ENCODE measurements around the gene FASLG. TPM values are rescaled to one million over a fixed set of nuclear protein-coding genes. Genes with fewer than 3 reads are reported as not detected.

The FASLG gene
- total RNA-seq, 4 donors from 2014 or later: not detected

DNA sequence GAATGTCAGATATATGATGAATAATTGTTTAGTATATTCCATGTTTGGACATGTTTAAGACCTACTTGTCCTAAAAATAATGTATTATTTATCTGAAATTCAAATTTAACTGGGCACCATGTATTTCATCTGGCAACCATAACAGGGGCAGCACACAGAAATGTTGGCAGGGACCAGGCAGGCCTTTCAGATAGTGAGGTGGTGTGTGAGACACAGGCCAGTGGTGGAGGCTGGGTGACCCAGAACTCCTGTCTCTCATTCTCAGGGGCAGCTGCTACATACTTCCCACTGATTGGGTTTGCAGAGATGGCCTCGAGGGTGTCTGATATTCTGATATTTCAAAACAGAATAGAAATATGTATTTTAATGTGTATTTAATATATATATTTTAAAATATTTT is 1.3 kb upstream of the FASLG start:
- TF ChIP-seq, protein P1, sequence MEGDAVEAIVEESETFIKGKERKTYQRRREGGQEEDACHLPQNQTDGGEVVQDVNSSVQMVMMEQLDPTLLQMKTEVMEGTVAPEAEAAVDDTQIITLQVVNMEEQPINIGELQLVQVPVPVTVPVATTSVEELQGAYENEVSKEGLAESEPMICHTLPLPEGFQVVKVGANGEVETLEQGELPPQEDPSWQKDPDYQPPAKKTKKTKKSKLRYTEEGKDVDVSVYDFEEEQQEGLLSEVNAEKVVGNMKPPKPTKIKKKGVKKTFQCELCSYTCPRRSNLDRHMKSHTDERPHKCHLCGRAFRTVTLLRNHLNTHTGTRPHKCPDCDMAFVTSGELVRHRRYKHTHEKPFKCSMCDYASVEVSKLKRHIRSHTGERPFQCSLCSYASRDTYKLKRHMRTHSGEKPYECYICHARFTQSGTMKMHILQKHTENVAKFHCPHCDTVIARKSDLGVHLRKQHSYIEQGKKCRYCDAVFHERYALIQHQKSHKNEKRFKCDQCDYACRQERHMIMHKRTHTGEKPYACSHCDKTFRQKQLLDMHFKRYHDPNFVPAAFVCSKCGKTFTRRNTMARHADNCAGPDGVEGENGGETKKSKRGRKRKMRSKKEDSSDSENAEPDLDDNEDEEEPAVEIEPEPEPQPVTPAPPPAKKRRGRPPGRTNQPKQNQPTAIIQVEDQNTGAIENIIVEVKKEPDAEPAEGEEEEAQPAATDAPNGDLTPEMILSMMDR (IDR thresholded peaks at IDR 0.05; ENCODE audit: low read depth): no peak

DNA sequence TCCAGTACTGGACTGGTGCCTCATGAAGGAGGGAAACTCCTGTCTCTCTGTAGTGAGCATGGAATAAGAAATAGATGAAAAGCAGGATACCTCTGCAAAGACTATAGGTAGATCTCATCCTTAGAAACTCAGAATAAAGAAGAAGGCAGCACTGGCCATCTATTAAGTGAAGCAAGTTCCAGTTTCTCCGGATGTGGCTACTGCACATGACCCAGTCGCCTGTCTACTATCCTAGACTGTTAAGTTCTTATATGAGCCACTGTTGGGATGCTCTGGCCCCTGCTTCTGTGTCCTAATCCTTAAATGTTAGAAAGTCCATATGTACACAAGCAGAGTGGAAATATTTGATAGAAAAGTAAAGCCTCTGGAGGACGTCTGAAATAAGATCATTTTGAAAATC is 2.2 kb downstream of the FASLG start:
- TF ChIP-seq, protein P1 (IDR thresholded peaks at IDR 0.05; ENCODE audit: low read depth): no peak

DNA sequence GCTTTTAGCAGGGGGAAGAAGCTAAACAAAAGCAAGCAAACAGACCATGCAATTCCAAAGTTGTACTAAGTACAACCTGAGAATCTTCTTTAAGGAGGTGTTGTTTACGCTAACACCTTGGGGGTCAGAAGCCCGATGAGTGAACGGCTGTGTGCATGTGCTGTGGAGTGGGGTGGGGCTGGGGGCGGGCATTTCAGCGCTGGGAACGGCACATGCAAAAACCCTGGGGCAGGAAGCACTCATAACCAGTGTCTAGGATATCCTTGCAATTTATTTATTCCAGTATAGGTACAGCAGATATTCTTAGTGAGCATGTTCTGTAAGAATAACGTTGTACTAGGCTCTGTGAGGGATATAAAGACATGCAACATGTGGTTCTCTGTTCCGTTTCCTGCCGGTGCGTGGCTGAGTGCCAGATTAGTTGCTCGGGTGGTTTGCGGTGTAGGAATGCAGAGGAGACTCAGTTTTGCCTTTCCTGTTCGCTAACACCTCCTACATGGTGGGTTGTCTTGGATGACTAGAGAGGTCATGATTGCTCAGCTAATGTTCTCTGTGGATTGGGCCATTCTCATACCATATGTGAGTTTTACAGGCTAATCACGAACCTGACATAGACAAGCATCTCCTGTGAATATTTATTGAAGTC is 3.7 kb downstream of the FASLG start:
- TF ChIP-seq, protein P1 (IDR thresholded peaks at IDR 0.05; ENCODE audit: low read depth): no peak

DNA sequence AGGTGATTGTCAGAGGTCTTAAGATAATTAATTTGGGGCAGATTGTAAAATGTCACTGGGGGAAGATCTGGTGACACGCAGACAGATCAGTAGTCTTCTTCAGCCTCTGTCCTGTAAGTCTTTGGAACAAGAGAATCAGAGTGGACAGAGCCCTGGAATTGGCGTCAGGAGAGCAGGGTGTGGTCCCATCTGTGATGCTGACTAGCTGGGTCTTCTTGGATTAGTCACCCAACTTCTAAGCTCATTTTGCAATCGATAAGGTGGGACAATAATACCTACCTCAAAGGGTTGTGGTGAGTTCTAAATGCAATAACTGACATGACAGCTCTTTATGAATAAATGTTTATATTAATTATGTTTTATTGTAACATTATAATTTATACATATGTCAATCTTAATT is 4.8 kb downstream of the FASLG start:
- TF ChIP-seq, protein P1 (IDR thresholded peaks at IDR 0.05; ENCODE audit: low read depth): no peak

DNA sequence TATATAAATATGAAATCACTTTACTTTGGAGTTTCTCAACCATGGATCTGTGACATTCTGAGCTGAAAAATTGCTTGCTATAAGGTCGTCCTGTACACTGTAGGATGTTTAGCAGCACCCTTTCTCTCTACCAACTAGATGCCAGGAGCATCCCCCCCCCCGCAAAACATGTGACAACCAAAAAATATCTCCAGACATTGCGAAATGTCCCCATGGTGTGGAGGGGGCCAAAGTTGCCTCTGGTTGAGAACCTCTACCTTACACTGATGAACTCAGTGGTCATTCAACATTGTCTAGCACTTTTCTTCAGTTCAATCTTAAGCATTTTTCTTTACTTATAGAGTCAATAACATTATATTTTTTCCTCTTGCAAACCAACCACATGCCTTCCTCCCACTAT is 9.2 kb downstream of the FASLG start:
- TF ChIP-seq, protein P1 (IDR thresholded peaks at IDR 0.05; ENCODE audit: low read depth): no peak

DNA sequence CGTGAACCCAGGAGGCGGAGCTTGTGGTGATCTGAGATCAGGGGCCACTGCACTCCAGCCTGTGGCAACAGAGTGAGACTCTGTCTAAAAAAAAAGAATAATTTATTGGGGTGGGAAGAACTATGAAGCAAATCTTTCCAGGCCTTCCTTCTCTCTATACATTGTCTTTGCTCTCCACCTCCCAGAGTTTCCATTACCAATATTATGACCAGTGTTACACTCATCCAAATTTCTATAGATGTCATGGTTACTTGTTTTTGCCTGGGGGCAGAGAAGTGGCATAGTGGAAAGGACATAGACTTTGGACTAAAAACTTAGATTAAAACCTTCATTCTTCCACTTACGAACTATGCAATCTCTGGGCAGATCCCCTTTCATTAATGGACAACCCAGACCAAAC is 10.1 kb downstream of the FASLG start:
- TF ChIP-seq, protein P1 (IDR thresholded peaks at IDR 0.05; ENCODE audit: low read depth): no peak

DNA sequence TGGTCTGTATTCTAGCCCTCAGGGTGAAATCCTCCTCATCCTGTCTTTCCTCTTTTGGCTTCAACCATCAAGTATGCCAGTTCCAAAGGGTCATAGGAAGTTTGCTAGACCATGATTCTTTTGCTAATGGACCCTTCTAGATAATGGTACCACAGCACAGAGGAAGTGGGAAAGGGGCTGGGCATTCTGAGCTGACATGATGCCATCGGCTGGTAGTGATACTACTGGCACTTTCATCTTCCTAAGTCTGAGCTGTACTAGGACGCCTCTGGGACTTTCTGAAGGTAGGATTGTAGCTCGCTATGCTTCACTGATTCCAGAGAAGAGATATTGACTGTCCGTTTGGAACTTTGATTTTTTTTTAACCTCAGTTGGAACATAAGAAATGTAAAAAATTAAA is 11.4 kb downstream of the FASLG start:
- TF ChIP-seq, protein P1 (IDR thresholded peaks at IDR 0.05; ENCODE audit: low read depth): no peak
